Stimulated activated CD4-positive, alpha-beta T cell treated with anti-CD3 and anti-CD28 coated beads, Interleukin-4, amount 100 ng/mL, for 24 hours (primary cell): ENCODE data around the gene KLHL18.
"Not testable (repeated sequence)": the region's sequence is repeated elsewhere in the genome, so short reads cannot be mapped to it uniquely, and the experiment has no call there.

Source experiments
- DNase-seq: peaks from one replicate; pipeline ENCODE4 v3.0.0-alpha.2; 2020

KLHL18 gene

DNA sequence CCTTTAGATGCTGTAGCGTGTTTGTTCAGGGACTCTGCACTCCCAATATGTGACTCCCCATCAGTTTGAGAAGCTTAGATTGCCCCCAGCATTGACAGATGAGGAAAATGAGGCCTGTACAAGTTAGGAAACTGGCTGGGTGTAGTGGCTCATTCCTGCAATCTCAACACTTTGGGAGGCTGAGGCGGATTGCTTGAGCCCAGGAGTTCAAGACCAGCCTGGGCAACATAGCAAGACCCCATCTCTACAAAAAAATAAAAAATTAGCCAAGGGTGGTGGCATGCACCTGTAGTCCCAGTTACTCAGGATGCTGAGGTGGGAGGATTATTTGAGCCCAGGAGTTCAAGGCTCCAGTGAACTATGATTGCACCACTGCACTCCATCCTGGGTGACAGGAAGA, 84.1 kb downstream of the KLHL18 start:
- no peak for DNase-seq

DNA sequence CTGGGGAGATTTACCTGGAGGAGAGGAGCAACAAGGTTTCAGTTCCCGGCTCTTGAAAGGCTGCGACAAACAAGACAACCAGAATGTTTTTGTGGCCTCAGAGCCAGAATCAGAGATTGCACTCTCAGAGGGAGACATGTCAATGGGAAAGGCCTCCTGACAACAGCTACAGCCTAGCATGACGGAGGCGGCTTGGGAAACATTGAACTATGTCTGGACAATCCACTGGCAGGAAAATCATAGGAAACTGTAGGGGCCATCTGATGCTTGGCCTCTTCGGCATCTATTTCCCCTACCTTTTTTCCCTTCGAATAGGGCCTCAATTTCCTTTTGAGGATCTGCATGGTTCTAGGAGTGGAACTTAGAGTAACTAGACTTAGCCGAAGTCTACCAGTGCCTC, 84.9 kb downstream of the KLHL18 start:
- DNase-seq = no peak

DNA sequence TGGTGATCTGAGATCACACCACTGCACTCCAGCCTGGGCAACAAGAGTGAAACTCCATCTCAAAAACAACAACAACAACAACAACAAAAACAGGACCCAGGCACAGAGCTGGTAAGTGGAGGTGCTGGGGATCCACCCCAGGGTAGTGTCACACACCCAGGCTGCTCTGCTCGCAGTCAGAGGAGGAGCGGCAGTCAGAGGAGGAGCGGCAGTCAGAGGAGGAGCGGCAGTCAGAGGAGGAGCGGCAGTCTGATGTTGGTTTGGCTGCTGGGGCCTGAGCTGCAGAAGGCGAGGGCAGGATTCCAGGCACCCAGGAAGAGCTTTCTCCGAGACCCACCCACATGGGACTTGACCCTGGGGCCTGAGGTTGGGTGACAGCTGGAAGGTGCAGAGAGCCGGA, 87.3 kb downstream of the KLHL18 start:
- DNase-seq = not testable (repeated sequence)

DNA sequence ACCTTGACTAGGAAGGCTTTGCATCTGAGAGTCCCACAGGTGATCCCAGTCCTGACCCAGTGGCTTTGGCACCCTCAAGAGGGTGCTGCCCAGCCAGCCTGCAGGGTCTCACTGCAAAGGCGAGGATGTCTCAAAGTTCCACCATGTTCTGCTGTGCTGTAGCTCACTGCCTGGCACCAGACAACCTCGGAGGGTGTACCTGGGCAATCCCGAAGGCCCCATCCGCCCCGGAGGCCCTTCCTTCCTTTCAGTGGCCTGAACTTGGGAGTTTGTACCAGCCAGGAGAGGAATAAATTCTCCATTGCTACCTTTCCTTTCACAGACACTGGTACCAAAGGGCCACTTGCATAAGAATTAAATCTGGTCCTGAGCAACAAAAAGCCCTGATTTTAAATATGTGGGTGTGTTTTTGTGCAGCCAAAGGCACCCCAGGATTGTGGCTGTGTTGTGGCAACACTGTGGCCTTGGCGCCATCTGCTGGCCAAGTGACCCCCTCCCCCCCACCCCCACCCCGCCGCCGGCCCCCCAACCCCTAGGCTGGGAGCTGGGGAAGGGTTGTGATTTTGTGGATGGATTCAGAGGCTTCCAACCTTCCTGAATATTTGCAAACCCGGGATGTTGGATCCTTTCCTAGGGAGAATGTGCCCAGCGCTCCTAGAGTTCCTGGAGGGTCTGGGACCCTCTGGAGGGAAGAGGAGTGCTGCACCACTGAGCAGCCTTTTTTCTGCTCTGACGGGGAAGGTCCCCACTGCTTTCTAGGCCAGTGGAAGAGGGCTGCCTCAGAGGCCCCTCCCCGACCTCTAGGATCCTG, 88.3 kb downstream of the KLHL18 start:
- peak; percentile 21 for DNase-seq

DNA sequence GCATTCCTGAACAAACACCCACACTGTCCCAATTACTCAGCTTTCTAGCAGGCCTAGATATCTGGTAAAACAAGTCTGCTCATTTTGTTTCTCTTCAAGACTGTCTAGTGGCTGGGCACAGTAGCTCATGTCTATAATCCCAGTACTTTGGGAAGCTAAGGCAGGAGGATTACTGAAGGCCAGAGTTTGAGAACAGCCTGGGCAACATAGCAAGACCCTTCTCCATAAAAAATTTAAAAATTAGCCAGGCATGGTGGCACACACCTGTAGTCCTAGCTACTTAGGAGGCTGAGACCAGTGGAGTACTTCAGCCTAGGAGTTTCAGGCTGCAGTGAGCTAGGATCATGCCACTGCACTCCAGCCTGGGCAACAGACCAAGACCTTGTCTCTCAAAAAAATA, 91.8 kb downstream of the KLHL18 start:
- no peak for DNase-seq

DNA sequence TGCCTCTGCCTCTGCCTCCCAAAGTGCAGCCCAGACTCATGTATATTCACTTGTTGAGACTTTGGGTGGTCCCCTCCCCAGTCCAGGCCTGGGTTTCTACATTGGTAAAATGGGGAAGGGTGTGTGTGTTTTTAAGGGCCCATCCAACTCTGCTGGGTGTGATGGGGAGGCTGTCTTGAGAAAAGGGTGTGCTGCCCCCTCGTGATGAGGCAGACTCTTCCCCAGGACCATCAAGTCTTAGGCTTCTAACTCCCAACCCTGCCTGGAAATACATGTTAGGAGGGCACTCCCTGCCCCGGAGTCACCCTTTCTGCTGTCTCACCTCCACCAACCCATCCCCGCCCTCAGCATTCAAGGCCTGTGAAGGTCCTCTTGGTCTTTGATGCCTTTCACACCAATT, 93.6 kb downstream of the KLHL18 start:
- DNase-seq = no peak

DNA sequence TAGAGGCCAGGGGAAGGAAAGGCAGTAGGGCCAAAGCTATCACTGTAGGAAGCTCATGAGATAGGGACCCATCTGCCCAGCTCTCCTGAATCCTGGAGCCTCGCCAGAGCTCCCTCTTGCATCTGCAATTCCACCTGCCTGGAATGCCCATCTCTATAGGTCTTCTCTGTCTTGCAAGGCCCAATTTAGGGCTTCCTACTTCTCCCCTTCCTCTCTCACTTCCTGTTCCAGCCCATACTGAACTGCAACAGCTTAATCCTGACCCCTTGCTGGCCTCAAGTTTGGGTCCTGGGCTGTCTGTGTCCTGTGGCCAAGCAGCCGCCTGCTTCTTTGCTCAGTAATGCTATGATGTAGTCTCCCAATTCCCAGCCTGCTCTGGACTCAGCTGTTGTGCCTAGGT, 94.4 kb downstream of the KLHL18 start:
- DNase-seq = no peak

DNA sequence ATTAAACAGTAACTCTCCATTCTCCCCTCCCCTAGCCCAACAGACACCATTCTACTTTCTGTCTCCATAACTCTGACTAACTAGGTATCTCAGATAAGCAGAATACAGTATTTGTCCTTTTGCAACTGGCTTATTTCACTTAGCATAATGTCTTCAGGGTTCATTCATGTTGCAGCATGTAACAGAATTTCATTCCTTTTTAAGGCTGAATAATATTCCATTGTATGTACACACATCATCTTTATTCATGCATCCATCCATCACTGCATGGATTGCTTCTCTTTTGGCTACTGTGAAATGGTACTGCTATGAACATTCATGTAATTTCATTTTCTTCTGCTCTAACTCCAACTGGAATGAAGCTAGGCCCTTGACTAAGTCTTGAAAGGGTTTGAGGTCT, 96.1 kb downstream of the KLHL18 start:
- DNase-seq = no peak

DNA sequence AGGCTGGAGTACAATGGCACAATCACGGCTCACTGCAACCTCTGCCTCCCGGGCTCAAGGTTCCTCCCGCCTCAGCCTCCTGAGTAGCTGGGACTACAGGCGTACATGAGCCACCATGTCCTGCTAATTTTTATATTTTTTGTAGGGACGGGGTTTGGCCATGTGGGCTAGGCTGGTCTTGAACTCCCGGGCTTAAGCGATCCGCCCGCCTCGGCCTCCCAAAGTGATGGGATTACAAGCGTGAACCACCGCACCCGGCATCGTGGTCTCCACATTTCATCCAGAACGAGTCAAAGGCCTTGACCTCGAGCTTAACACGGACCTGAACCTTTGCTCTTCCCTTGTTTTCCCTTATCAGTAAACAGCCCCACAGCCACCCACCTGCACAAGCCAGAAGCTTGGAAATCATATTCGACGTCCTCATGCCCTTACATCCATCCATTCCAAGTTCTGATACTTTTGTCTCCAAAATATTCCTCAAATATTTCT, 96.7 kb downstream of the KLHL18 start:
- DNase-seq = no peak

DNA sequence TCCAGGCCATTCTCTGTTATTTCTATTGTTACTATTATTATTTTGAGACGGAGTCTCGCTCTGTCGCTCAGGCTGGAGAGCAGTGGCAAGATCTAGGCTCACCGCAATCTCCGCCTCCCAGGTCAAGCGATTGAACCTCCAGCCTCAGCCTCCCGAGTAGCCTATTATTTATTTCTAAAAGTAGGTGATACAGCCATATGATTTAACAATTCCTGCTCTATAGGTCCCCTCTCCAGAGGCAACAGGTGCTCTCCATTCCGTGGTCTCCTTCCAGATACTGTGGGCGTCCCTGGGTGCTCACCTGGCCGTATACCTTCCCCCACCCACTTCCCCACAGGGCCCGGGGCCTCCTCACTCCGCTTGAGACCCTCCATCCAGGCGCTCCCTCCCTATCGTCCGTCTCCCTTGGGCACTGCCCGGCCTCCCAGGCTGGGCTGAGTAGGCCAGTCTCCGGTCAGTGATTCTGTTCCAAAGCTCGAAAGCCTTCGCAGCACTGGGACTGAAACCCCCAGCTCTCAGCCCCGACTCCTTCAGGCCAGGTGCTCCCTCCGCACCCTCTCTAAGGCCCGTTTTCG, 97.4 kb downstream of the KLHL18 start:
- no peak for DNase-seq

DNA sequence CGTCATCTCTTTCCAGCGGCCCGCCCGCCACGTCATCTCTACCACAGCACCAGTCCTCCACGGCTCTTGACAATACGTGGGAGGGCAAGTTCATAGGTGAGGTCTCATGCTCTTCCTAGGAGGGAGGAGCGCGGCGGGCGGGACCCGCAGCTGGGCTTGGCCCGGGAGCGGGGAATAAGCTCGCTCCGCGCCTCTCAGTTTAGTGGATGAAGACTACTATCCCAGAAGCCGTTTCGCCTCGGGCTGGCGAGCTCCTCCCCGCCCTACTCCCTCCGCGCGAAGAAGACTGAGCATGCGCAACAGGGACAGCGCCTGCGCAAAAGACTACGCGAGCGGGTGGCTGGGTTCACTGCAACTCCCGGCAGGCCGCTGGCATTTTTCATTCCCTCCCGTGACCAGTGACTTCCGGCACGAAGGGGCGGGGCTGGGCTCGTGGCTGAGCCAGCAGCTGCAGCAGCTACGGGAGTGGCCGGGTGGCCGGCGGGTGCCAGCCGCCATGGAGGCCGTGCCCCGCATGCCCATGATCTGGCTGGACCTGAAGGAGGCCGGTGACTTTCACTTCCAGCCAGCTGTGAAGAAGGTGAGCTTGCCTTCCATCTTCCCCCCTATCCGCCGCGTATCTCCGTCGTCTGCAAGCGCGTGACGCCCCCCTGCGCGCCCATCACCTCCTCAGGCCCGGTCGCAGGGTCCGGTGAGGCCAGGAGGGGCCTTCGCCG, 98.0 kb downstream of the KLHL18 start, which contains the start of gene PTPN23:
TSS of gene PTPN23 (plus strand) at position 421 of the 716 bp plus-strand sequence. CDS start at position 497, 76 bp downstream.
- peak; percentile 99 for DNase-seq

DNA sequence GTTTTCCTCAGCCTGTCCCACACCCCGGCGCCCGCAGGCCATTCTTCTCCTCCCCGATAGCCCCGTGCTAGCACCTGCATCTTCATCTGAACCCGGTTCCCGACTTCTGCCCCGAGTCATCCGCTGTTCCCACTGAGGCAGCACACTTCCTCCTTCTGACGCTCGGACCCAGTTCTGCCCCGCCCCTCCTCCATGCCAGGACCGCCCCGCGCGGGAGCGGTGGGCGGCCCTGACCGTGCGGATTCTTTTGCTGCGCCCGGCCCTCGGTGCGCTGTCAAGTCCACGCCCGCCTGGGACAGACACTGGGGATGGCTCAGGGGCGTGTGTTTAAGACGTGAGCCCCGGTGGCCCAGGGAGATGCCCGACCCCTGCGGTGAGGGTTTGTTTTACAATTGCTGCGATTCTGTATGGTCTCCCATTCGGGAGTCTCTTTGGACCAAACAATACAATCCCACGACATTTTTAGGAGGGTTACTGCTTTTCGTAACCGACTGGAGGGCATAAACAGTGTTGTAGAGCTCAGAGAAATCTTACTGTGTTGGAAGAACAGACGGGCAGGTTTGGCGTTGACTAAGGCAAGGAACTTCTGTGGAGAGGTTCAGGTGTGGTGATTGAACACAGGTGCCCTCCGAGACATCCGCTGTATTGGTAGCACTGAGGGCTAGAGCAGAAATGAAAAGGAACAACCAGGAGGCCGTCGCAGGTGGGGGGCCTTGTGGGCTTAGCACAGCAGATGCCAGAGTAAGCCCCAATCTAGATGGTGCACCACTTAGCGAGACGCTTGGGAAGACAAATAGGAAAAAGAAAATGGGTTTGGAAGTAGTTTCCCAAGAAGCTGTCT, 98.8 kb downstream of the KLHL18 start:
- peak; percentile 79 for DNase-seq

DNA sequence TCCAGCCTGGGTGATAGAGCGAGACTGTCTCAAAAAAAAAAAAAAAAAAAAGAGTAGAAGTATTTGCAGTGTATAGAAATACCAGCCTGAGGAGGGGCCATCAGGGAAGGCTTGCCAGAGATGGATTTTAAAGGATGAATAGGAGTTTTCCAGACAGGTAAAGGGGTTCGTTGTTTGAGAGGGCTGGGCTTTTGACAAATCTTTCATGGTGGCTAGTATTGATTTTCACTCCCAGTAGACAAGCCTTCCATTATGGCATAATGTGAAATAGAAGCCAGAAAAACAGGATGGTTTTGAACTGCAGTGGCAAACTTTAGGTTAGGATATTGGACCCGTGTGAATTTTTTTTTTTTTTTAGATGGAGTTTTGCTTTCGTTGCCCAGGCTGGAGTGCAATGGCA, 101.7 kb downstream of the KLHL18 start:
- no peak for DNase-seq

DNA sequence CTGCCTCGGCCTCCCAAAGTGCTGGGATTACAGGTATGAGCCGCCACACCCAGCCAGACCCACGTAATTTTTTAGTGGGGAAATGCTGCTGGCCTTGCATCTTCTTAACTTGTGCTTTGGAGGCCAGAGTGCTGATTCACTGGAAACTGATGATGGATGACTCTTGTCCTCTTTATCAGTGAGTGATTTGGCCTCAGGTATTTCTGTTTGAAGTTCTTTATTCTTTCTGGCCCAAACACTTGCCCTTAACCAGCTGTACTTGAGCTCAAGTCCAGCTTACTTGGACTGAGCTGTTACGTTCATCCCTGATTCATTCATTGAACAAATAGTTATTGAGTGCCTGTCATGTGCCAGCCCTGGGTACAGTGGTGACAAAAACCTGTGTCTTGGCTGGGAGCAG, 102.3 kb downstream of the KLHL18 start:
- no peak for DNase-seq

DNA sequence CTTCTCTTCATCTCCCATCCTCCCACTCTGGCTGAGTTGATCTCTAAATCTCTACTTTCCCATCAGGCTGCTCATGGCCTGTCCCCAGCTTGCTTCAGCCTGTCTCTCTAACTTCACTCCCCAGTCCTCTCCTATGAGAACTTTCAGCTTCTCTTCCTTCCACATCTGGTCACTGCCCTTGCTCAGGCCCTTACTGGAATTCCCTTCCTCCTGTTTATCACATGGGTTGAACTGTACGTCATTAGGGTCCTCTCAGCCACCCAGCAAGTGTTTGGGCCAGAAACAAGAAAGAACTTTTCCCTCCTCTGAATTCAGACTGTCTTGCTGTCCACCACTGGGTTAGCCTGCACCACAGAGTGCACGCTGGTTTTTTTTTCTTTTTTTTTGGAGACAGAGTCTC, 103.1 kb downstream of the KLHL18 start:
- DNase-seq = no peak

DNA sequence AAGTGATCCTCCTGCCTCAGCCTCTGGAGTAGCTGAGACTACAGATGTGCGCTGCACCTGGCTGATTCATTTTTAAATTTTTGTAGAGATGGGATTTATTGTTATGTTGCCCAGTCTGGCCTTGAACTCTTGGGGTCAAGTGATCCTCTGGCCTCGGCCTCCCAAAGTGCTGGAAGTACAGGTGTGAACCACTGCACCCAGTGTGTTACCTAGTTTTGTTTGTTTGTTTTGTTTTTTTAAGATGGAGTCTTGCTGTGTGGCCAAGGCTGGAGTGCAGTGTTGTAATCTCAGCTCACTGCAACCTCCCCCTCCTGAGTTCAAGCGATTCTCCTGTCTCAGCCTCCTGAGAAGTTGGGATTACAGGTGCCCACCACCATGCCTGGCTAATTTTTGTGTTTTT, 110.2 kb downstream of the KLHL18 start:
- no peak for DNase-seq

DNA sequence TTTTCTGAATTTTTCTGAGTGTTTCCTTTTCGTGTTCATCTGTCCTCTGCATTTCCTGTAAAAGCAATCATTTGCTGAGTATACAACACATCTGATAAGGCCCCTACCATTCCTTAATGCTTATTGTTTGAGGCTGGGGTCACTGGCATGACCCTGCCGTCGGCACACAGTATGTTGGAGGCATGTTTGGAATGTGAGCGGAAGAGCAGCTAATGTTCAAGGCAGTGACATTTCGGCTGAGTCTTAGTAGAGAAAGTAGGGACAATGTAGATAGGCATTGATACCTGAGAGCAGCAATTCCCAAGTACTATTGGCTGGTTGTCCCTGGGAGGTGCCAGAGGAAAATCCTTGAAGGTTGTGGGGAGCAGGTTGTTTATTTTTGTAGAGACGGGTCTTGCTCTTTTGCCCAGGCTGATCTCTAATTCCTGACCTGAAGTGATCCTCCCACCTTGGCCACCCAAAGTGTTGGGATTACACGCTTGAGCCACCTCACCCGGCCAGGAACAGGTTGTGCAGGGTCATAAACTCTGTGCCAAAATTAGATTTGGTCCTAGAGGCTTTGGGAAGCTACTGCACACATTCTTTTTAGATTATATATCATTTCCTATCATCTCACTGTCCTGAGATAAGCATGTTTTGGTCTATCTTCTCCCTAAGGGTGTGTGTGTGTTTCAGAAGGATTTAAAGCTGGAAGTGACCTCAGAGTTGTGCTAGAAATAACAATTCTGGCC, 111.6 kb downstream of the KLHL18 start:
- DNase-seq = no peak

DNA sequence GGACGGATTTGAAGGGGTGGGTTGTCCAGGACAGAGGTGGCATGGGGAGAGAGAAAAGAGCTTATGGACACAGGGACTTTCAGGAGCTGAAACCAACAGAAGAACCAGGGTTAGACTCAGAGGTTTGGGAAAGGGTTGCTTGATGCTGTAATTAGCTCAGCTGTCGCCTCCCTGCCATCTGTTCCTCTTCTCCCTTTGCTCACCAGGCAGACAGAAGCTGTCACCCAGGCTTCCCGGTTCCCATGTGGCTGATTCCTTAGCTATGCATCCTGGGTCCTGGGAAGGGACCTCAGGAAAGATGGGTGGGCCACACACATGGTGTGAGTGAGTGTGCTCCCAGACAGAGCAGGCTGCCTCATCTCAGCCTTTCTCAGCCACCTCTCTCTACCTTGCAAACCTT, 112.1 kb downstream of the KLHL18 start:
- no peak for DNase-seq
